HCT116 (cell line): ENCODE results near the gene SNRNP200. TPM values are rescaled to one million over a fixed set of nuclear protein-coding genes. Genes with fewer than 3 reads are reported as not detected.

Source experiments
- ATAC-seq: fragments of 200-7000 bp; cut with Tn5 transposase; 2 replicates; pipeline ENCODE4 v1.9.1; 2020; ENCODE audit warnings: mild to moderate bottlenecking, moderate library complexity
- BruUV-seq: library from RNA; stranded (reverse); fragments of 400-500 nt; replicated peaks from 2 replicates; lab custom pipeline; 2021; lab: Mats Ljungman, UMichigan
- CTCF ChIA-PET: fragments of 300-600 bp; sonication (Branson Sonifier 250); formaldehyde crosslinking; loops from one replicate; lab custom pipeline; 2021; ENCODE audit warnings: antibody characterized with exemption; lab: Charles Lee
- POLR2A ChIA-PET: fragments of 300-600, 350-600 bp; sonication (Branson Sonifier 250); formaldehyde crosslinking; loops from one replicate; lab custom pipeline; 2021; ENCODE audit warnings: antibody characterized with exemption; lab: Charles Lee
- RAD21 ChIA-PET, 2 experiments: fragments of 300-600 bp; sonication (Branson Sonifier 250); formaldehyde crosslinking; loops; one replicate each; lab custom pipeline; 2023; ENCODE audit warnings: low total read pairs in 2 of 2; ENCODE audit not compliant: uncharacterized antibody in 2 of 2, unreplicated experiment in 2 of 2, low non-redundant PET in 1 of 2; lab: Charles Lee
- DNase-seq: peaks from one replicate; pipeline ENCODE4 v3.0.0-alpha.2; 2010; ENCODE audit warnings: low read depth, low spot score
- H2AFZ ChIP-seq: fragments of 200-600 bp; shearing (Covaris generic), sonication (generic); 2 replicates; pipeline ENCODE4 v1.6.1; 2017; ENCODE audit warnings: low read depth, mixed run types, mixed read lengths, antibody characterized with exemption, low read length; ENCODE audit not compliant: poor library complexity, severe bottlenecking
- H3K27ac ChIP-seq: 2 replicates; pipeline ENCODE4 v1.5.1; 2012; ENCODE audit warnings: low read depth, low read length
- H3K27me3 ChIP-seq: fragments of 200-600 bp; sonication (generic); 2 replicates; pipeline ENCODE4 v1.6.1; 2016; ENCODE audit warnings: mixed run types, low read length, mixed read lengths; ENCODE audit not compliant: insufficient read depth
- H3K36me3 ChIP-seq, 2 experiments: fragments of 200-500 bp in 1 of 2; fragments of 200-600 bp in 1 of 2; sonication (Bioruptor generic) in 1 of 2; sonication (generic) in 1 of 2; 2 replicates each; pipeline versions ENCODE4 v1.5.1 to v1.6.1; 2014 to 2016; ENCODE audit warnings: low read length in 2 of 2, inconsistent platforms in 1 of 2, mixed read lengths in 1 of 2, mixed run types in 1 of 2; ENCODE audit not compliant: insufficient read depth in 2 of 2, control insufficient read depth in 1 of 2
- H3K4me1 ChIP-seq, 2 experiments: fragments of 200-600 bp in 1 of 2; sonication (generic) in 1 of 2; 2 replicates each; pipeline versions ENCODE4 v1.5.1 to v1.6.1; 2012 to 2017; ENCODE audit warnings: low read length in 2 of 2, inconsistent platforms in 1 of 2, mild to moderate bottlenecking in 1 of 2, mixed read lengths in 1 of 2, mixed run types in 1 of 2, moderate library complexity in 1 of 2; ENCODE audit not compliant: insufficient read depth in 2 of 2, control insufficient read depth in 1 of 2
- H3K4me2 ChIP-seq: fragments of 200-600 bp; sonication (generic); 2 replicates; pipeline ENCODE4 v1.6.1; 2017; ENCODE audit warnings: mixed run types, low read length, mixed read lengths
- H3K4me3 ChIP-seq, 2 experiments: fragments of 200-600 bp in 1 of 2; sonication (generic) in 1 of 2; replicated peaks in 1 of 2; 2 replicates each; pipeline ENCODE4 v1.5.1; 2011 to 2016; ENCODE audit warnings: low read length in 2 of 2, control low read depth in 1 of 2, low read depth in 1 of 2, mild to moderate bottlenecking in 1 of 2, mixed read lengths in 1 of 2, mixed run types in 1 of 2
- H3K79me2 ChIP-seq: fragments of 200-600 bp; sonication (generic); 2 replicates; pipeline ENCODE4 v1.6.1; 2017; ENCODE audit warnings: mild to moderate bottlenecking, mixed run types, low read length, moderate library complexity, mixed read lengths; ENCODE audit not compliant: insufficient read depth
- H3K9ac ChIP-seq: fragments of 200-600 bp; sonication (generic); 2 replicates; pipeline ENCODE4 v1.6.1; 2016; ENCODE audit warnings: low read length, mixed read lengths
- H3K9me2 ChIP-seq: fragments of 200-600 bp; sonication (generic), shearing (Covaris generic); 2 replicates; pipeline ENCODE4 v1.6.1; 2017; ENCODE audit warnings: mixed run types, mild to moderate bottlenecking, moderate library complexity; ENCODE audit not compliant: insufficient read depth
- H3K9me3 ChIP-seq, 2 experiments: fragments of 200-500 bp in 1 of 2; fragments of 200-600 bp in 1 of 2; sonication (Bioruptor generic) in 1 of 2; sonication (generic) in 1 of 2; 2 replicates each; pipeline ENCODE4 v1.6.1; 2014 to 2017; ENCODE audit warnings: low read length in 2 of 2, mixed read lengths in 2 of 2, inconsistent platforms in 1 of 2, low read depth in 1 of 2, mild to moderate bottlenecking in 1 of 2, mixed run types in 1 of 2, moderate library complexity in 1 of 2; ENCODE audit not compliant: control insufficient read depth in 1 of 2, insufficient read depth in 1 of 2
- H4K20me1 ChIP-seq: fragments of 200-600 bp; sonication (generic), shearing (Covaris generic); 2 replicates; pipeline ENCODE4 v1.6.1; 2017; ENCODE audit warnings: mixed run types, mild to moderate bottlenecking, moderate library complexity; ENCODE audit not compliant: insufficient read depth
- EGR1 ChIP-seq: IDR thresholded peaks from 2 replicates; pipeline ENCODE4 v1.6.1; 2012; ENCODE audit warnings: low read depth
- POLR2A ChIP-seq: IDR thresholded peaks from 2 replicates; pipeline ENCODE4 v1.7.0; 2011; ENCODE audit warnings: borderline replicate concordance; ENCODE audit not compliant: insufficient read depth, insufficient read length; ENCODE audit errors: extremely low read depth
- RAD21 ChIP-seq: IDR thresholded peaks from 2 replicates; pipeline ENCODE4 v1.6.1; 2012; ENCODE audit warnings: low read depth, mild to moderate bottlenecking
- intact Hi-C: fragments of 100-400 bp; cut with micrococcal nuclease; formaldehyde crosslinking; loops from 2 replicates; pipeline ENCODE4 v1.10.0; 2022
- total RNA-seq: library from RNA; stranded (reverse); gene quantifications from one replicate; pipeline ENCODE4 v1.2.1, GENCODE V29; 2021; ENCODE audit not compliant: unreplicated experiment
- TF ChIP-seq, protein P1 (sequence below), 3 experiments: fragments of 200-600 bp in 1 of 3; sonication (generic) in 1 of 3; IDR thresholded peaks in 2 of 3; conservative IDR thresholded peaks in 1 of 3; 2 replicates each; pipeline ENCODE4 v1.5.1; 2012 to 2017; ENCODE audit warnings: low read depth in 2 of 3, low read length in 2 of 3, antibody characterized with exemption in 1 of 3, borderline replicate concordance in 1 of 3, control low read depth in 1 of 3, mild to moderate bottlenecking in 1 of 3, mixed read lengths in 1 of 3, mixed run types in 1 of 3, moderate library complexity in 1 of 3; ENCODE audit not compliant: insufficient read depth in 1 of 3

The SNRNP200 gene
- total RNA-seq, 1 experiment from 2014 or later, result 202 TPM

DNA sequence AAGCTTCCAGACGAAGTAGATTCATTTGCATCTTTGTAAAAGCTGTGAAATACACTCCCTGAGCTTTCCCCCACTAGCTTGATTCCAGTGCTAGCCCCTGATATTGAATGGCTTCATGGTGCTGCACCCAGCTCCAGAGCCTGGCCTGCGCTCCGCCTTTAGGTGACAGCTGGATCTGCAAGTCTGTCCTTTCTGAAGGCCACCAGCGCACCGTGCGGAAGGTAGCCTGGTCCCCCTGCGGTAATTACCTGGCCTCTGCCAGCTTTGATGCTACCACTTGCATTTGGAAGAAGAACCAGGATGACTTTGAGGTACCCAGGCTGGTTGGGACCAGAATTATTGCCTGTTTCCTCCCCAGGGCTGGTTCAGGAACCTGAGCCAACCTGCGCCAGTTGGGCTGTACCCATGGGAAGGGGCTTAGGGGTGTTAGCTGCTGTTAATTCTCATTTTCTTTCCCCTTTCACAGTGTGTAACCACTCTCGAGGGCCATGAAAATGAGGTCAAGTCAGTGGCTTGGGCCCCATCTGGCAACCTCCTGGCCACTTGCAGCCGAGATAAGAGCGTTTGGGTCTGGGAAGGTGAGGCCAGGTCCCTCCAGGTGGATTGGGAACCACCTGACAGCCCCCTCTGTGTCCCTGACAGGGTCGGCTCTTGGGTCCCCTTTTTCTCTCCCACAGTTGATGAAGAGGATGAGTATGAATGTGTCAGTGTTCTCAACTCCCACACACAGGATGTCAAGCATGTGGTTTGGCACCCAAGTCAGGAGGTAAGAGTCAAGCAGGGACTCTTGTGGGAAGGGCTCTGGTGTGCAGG lies 38.0 kb downstream of the SNRNP200 start:
- H3K27ac ChIP-seq, result no peak overlapping the region; the same call in 1 of the 2 replicates
- peaks cover 60% of the 10 kb centered on the region for H3K79me2 ChIP-seq
- peak overlapping the region; percentile 77 for H3K9ac ChIP-seq
- ChIA-PET RAD21 (interaction anchor here (0.6 to 1.0 kb wide), 4 partner anchors 93 to 193 kb away, joined by 3 to 6 read pairs (median 4); no protein-coding TSS in a partner anchor), CTCF (interaction anchor here (0.7 to 2.5 kb wide), 8 partner anchors 12 to 743 kb away, joined by 3 to 14 read pairs (median 4); partner anchors contain the start of gene ASTL), POLR2A (interaction anchor here (0.7 kb wide), 1 partner anchor 129 kb away, joined by 5 read pairs; no protein-coding TSS in a partner anchor)
- peaks cover 26 to 33% of the 10 kb centered on the region in 2 experiments; a peak in 3 of 4 replicates for H3K36me3 ChIP-seq
- H3K4me3 ChIP-seq, result peak overlapping the region; percentile 89 to 93
- intact Hi-C loops, result loop anchor here (2.0 kb wide), 3 partner anchors 37 to 275 kb away; partner anchors contain the start of genes ASTL and SNRNP200
- H3K9me2 ChIP-seq, result no peaks in the 10 kb centered on the region
- TF ChIP-seq, protein P1, sequence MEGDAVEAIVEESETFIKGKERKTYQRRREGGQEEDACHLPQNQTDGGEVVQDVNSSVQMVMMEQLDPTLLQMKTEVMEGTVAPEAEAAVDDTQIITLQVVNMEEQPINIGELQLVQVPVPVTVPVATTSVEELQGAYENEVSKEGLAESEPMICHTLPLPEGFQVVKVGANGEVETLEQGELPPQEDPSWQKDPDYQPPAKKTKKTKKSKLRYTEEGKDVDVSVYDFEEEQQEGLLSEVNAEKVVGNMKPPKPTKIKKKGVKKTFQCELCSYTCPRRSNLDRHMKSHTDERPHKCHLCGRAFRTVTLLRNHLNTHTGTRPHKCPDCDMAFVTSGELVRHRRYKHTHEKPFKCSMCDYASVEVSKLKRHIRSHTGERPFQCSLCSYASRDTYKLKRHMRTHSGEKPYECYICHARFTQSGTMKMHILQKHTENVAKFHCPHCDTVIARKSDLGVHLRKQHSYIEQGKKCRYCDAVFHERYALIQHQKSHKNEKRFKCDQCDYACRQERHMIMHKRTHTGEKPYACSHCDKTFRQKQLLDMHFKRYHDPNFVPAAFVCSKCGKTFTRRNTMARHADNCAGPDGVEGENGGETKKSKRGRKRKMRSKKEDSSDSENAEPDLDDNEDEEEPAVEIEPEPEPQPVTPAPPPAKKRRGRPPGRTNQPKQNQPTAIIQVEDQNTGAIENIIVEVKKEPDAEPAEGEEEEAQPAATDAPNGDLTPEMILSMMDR (IDR thresholded peaks at IDR 0.05 in 2 of 3, conservative IDR thresholded peaks at IDR 0.05 in 1 of 3; ENCODE audit: borderline replicate concordance in 1 of 3, insufficient read depth in 1 of 3, low read depth in 2 of 3, low read length in 2 of 3), result peak; percentile 43 to 74 (median 73); a peak in 5 of 6 replicates
- no peak for TF ChIP-seq EGR1
- TF ChIP-seq POLR2A, result no peak
- TF ChIP-seq RAD21, result peak; percentile 66
- peak; percentile 39 for DNase-seq
- no TSS peak for BruUV-seq
- H3K4me1 ChIP-seq, result peaks cover 8 to 21% of the 10 kb centered on the region in 2 experiments
- peak; percentile 33 for ATAC-seq
- no peaks in the 10 kb centered on the region for H3K27me3 ChIP-seq
- H3K4me2 ChIP-seq, result peak overlapping the region; percentile 75
- no peaks in the 10 kb centered on the region for H4K20me1 ChIP-seq
- no peaks in the 10 kb centered on the region for H3K9me3 ChIP-seq
- no peak overlapping the region for H2AFZ ChIP-seq
